Uterus (tissue), 2 donors: ENCODE data around the gene QRICH2.

Experiments
- POLR2A ChIP-seq, 2 donors: fragments of 450-650 bp; IDR thresholded peaks; one replicate each; pipeline ENCODE4 v1.6.1; 2016; ENCODE audit warnings: antibody characterized with exemption in 2 of 2, mild to moderate bottlenecking in 1 of 2, moderate library complexity in 1 of 2
- TF ChIP-seq, protein P1 (sequence below), 4 experiments: fragments of 200-600 bp in 2 of 4; fragments of 450-650 bp in 2 of 4; sonication (generic) in 2 of 4; IDR thresholded peaks; one replicate each; pipeline ENCODE4 v1.5.1; 2016 to 2019; ENCODE audit warnings: antibody characterized with exemption in 4 of 4, mild to moderate bottlenecking in 2 of 4, moderate library complexity in 1 of 4

DNA sequence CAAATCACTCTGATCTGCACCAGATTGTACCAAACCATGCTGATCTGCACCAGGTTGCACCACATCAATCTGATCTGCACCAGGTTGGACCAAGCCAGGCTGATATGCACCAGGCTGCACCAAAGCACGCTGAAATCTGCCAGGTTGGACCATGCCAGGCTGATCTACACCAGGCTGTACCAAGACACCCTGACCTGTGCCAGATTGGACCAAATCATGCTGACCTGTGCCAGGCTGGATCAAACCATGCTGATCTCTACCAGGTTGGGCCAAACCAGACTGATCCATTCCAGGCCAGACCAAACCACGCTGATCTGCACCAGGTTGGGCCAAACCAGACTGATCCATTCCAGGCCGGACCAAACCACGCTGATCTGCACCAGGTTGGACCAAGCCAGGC lies 15.5 kb downstream of the QRICH2 start:
- TF ChIP-seq, protein P1, sequence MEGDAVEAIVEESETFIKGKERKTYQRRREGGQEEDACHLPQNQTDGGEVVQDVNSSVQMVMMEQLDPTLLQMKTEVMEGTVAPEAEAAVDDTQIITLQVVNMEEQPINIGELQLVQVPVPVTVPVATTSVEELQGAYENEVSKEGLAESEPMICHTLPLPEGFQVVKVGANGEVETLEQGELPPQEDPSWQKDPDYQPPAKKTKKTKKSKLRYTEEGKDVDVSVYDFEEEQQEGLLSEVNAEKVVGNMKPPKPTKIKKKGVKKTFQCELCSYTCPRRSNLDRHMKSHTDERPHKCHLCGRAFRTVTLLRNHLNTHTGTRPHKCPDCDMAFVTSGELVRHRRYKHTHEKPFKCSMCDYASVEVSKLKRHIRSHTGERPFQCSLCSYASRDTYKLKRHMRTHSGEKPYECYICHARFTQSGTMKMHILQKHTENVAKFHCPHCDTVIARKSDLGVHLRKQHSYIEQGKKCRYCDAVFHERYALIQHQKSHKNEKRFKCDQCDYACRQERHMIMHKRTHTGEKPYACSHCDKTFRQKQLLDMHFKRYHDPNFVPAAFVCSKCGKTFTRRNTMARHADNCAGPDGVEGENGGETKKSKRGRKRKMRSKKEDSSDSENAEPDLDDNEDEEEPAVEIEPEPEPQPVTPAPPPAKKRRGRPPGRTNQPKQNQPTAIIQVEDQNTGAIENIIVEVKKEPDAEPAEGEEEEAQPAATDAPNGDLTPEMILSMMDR (IDR thresholded peaks at IDR 0.05), result no peak
- TF ChIP-seq POLR2A (IDR thresholded peaks at IDR 0.05), result no peak
